ENCODE measurements around the gene CD200. TPM values are rescaled to one million over a fixed set of nuclear protein-coding genes. Genes with fewer than 3 reads are reported as not detected.
A peak's percentile ranks its signal among the peaks of the same experiment; 100 is the strongest.

CD200 gene
- total RNA-seq, 1 experiment from 2014 or later = 46.8 TPM

DNA sequence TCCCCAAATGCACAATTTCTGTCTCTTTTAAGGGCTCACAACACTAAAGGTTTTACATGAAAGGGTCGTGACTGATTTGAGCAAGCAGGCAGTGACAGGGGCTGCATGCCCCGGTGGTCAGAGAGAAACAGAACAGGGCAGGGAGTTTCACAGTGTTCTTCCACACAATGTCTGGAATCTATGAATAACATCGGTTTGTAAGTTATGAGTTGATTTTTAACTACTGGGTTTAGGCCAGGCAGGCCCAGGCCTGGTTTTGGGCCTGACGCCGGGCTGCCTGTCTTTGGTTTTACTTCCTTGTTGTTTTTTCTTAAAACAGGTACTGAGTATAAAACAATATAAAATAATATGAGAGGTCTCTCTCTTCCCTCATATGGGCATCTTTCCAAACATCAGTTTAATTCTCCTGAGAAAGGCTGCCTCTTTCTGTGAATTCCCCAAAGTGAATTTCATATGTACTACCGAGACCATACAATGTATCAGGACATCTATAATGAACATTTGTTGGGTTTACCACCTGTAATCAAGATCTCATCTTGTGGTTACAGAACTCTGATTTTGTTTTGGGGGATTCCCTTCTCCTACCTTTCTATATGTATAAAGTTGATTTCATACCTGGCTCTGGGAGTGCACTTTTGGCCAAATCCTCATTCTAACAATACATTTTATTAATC, 74.4 kb downstream of the CD200 start (continued):
- TF ChIP-seq, protein P1, sequence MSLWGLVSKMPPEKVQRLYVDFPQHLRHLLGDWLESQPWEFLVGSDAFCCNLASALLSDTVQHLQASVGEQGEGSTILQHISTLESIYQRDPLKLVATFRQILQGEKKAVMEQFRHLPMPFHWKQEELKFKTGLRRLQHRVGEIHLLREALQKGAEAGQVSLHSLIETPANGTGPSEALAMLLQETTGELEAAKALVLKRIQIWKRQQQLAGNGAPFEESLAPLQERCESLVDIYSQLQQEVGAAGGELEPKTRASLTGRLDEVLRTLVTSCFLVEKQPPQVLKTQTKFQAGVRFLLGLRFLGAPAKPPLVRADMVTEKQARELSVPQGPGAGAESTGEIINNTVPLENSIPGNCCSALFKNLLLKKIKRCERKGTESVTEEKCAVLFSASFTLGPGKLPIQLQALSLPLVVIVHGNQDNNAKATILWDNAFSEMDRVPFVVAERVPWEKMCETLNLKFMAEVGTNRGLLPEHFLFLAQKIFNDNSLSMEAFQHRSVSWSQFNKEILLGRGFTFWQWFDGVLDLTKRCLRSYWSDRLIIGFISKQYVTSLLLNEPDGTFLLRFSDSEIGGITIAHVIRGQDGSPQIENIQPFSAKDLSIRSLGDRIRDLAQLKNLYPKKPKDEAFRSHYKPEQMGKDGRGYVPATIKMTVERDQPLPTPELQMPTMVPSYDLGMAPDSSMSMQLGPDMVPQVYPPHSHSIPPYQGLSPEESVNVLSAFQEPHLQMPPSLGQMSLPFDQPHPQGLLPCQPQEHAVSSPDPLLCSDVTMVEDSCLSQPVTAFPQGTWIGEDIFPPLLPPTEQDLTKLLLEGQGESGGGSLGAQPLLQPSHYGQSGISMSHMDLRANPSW (CRISPR knock-in tag; conservative IDR thresholded peaks at IDR 0.05; ENCODE audit: low read depth) = no peak
- TF ChIP-seq NR1H2 (CRISPR knock-in tag; IDR thresholded peaks at IDR 0.05) = no peak
- TF ChIP-seq, protein P2, sequence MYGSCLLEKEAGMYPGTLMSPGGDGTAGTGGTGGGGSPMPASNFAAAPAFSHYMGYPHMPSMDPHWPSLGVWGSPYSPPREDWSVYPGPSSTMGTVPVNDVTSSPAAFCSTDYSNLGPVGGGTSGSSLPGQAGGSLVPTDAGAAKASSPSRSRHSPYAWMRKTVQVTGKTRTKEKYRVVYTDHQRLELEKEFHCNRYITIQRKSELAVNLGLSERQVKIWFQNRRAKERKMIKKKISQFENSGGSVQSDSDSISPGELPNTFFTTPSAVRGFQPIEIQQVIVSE (CRISPR knock-in tag; IDR thresholded peaks at IDR 0.05; ENCODE audit: borderline replicate concordance) = no peak
- TF ChIP-seq, protein P3, sequence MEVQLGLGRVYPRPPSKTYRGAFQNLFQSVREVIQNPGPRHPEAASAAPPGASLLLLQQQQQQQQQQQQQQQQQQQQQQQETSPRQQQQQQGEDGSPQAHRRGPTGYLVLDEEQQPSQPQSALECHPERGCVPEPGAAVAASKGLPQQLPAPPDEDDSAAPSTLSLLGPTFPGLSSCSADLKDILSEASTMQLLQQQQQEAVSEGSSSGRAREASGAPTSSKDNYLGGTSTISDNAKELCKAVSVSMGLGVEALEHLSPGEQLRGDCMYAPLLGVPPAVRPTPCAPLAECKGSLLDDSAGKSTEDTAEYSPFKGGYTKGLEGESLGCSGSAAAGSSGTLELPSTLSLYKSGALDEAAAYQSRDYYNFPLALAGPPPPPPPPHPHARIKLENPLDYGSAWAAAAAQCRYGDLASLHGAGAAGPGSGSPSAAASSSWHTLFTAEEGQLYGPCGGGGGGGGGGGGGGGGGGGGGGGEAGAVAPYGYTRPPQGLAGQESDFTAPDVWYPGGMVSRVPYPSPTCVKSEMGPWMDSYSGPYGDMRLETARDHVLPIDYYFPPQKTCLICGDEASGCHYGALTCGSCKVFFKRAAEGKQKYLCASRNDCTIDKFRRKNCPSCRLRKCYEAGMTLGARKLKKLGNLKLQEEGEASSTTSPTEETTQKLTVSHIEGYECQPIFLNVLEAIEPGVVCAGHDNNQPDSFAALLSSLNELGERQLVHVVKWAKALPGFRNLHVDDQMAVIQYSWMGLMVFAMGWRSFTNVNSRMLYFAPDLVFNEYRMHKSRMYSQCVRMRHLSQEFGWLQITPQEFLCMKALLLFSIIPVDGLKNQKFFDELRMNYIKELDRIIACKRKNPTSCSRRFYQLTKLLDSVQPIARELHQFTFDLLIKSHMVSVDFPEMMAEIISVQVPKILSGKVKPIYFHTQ (CRISPR knock-in tag; IDR thresholded peaks at IDR 0.05) = no peak
- TF ChIP-seq, protein P4, sequence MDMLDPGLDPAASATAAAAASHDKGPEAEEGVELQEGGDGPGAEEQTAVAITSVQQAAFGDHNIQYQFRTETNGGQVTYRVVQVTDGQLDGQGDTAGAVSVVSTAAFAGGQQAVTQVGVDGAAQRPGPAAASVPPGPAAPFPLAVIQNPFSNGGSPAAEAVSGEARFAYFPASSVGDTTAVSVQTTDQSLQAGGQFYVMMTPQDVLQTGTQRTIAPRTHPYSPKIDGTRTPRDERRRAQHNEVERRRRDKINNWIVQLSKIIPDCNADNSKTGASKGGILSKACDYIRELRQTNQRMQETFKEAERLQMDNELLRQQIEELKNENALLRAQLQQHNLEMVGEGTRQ (CRISPR knock-in tag; IDR thresholded peaks at IDR 0.05) = no peak
- no peak for TF ChIP-seq ZNF671 (CRISPR knock-in tag; IDR thresholded peaks at IDR 0.05)
- TF ChIP-seq, protein P5, sequence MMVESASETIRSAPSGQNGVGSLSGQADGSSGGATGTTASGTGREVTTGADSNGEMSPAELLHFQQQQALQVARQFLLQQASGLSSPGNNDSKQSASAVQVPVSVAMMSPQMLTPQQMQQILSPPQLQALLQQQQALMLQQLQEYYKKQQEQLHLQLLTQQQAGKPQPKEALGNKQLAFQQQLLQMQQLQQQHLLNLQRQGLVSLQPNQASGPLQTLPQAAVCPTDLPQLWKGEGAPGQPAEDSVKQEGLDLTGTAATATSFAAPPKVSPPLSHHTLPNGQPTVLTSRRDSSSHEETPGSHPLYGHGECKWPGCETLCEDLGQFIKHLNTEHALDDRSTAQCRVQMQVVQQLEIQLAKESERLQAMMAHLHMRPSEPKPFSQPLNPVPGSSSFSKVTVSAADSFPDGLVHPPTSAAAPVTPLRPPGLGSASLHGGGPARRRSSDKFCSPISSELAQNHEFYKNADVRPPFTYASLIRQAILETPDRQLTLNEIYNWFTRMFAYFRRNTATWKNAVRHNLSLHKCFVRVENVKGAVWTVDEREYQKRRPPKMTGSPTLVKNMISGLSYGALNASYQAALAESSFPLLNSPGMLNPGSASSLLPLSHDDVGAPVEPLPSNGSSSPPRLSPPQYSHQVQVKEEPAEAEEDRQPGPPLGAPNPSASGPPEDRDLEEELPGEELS (CRISPR knock-in tag; IDR thresholded peaks at IDR 0.05) = no peak
- no peak for TF ChIP-seq HMGA2 (CRISPR knock-in tag; IDR thresholded peaks at IDR 0.05)

DNA sequence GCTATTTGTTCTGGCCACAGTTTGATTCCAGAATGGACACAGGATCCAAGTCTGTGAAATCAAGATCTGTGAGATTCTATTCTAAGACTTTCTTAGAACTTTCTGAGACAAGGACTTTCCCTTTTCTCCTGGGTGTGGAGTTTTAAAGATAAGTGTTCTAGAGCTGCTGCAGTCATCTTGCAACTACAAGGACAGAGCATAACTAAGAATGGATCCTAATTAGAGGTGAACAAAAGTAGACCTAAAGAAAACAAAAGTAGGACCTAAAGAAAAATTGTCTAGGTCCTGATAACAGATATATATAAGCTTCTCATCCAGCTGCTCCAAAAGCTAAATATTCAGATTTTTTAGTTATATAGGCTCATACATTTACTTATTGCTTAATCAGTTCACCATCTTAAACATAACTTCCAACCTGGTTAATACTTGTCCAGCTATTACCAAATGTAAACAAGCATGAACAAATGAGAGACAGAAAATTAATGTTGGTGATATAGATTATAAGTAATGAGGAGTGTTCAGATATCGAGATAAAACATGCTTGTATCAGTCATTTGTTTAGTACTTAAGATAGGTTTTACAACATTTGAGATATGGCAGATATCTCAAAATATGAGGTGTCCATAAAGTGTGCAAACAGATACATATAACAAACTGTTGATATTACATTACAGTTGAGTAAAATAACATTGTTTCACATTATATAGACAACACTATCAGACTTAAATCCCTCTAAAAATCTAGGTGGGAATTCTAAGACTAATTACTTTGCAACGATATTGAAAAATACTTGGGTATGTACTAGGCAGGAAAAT, 75.1 kb downstream of the CD200 start:
- ChIA-PET POLR2A (no interaction called here), CTCF (no interaction called here)
- Mint-ChIP-seq H3K4me1 (peaks cover 70% of the 10 kb centered on the region), H3K27ac (peak overlapping the region; percentile 2; the same call in 1 of the 2 replicates), H3K4me3 (no peak overlapping the region), H3K9me3 (peaks cover 13% of the 10 kb centered on the region), H3K27me3 (ENCODE audit: low read depth) (no peaks in the 10 kb centered on the region; the same call in 1 of the 2 replicates), H3K36me3 (peaks cover 8% of the 10 kb centered on the region)
- DNase-seq (ENCODE audit: low spot score) (no peak), ATAC-seq (no peak)
- no peak for TF ChIP-seq JUN (CRISPR knock-in tag; IDR thresholded peaks at IDR 0.05)
- TF ChIP-seq ZNF219 (CRISPR knock-in tag; IDR thresholded peaks at IDR 0.05; ENCODE audit: borderline replicate concordance) = no peak
- TF ChIP-seq EMX1 (CRISPR knock-in tag; IDR thresholded peaks at IDR 0.05) = no peak
- TF ChIP-seq, protein P6, sequence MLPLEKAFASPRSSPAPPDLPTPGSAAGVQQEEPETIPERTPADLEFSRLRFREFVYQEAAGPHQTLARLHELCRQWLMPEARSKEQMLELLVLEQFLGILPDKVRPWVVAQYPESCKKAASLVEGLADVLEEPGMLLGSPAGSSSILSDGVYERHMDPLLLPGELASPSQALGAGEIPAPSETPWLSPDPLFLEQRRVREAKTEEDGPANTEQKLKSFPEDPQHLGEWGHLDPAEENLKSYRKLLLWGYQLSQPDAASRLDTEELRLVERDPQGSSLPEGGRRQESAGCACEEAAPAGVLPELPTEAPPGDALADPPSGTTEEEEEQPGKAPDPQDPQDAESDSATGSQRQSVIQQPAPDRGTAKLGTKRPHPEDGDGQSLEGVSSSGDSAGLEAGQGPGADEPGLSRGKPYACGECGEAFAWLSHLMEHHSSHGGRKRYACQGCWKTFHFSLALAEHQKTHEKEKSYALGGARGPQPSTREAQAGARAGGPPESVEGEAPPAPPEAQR (CRISPR knock-in tag; IDR thresholded peaks at IDR 0.05) = no peak
- TF ChIP-seq NR3C1 (CRISPR knock-in tag; conservative IDR thresholded peaks at IDR 0.05; ENCODE audit: low read depth) = no peak
- no peak for TF ChIP-seq ZNF138 (CRISPR knock-in tag; conservative IDR thresholded peaks at IDR 0.05)
- TF ChIP-seq GRHL2 (CRISPR knock-in tag; IDR thresholded peaks at IDR 0.05; ENCODE audit: insufficient replicate concordance, severe bottlenecking) = no peak
- TF ChIP-seq, protein P4 (CRISPR knock-in tag; IDR thresholded peaks at IDR 0.05) = no peak

Data from WTC11 (cell line).